PC-9 (cell line): ENCODE measurements around the gene IL10RB.

Experiments
- CTCF ChIP-seq: fragments of 200-600 bp; sonication (generic); conservative IDR thresholded peaks from 2 replicates; pipeline ENCODE4 v1.6.1; 2017; ENCODE audit warnings: mixed run types, antibody characterized with exemption, mild to moderate bottlenecking, moderate library complexity
- EZH2 ChIP-seq: fragments of 200-600 bp; sonication (generic); IDR thresholded peaks from 2 replicates; pipeline ENCODE4 v1.8.0; 2017; ENCODE audit warnings: antibody characterized with exemption, low read depth

GRCh38 chr21:33229099-33229783, 36.9 kb upstream of the IL10RB start:
- no peak for TF ChIP-seq CTCF
- no peak for TF ChIP-seq EZH2
